Parathyroid adenoma (tissue), 2 donors: ENCODE data around the gene TRABD.
"Not testable (repeated sequence)": the region's sequence is repeated elsewhere in the genome, so short reads cannot be mapped to it uniquely, and the experiment has no call there.

Experiments used
- H2AFZ ChIP-seq: fragments of 300-600 bp; sonication (generic); one replicate; pipeline ENCODE4 v1.7.0; 2017; ENCODE audit warnings: antibody characterized with exemption, mild to moderate bottlenecking
- H3K27ac ChIP-seq: fragments of 300-600 bp; sonication (generic); one replicate; pipeline ENCODE4 v1.7.0; 2017
- H3K27me3 ChIP-seq: fragments of 300-600 bp; sonication (generic); one replicate; pipeline ENCODE4 v1.7.0; 2017; ENCODE audit warnings: low read length; ENCODE audit not compliant: control insufficient read depth, insufficient read depth
- H3K36me3 ChIP-seq: fragments of 300-600 bp; sonication (generic); one replicate; pipeline ENCODE4 v1.7.0; 2017; ENCODE audit warnings: low read length; ENCODE audit not compliant: control insufficient read depth, insufficient read depth
- H3K4me1 ChIP-seq: fragments of 300-600 bp; sonication (generic); one replicate; pipeline ENCODE4 v1.7.0; 2017; ENCODE audit warnings: control low read depth
- H3K4me2 ChIP-seq: fragments of 300-600 bp; sonication (generic); one replicate; pipeline ENCODE4 v1.7.0; 2017; ENCODE audit warnings: low read length
- H3K4me3 ChIP-seq: fragments of 300-600 bp; sonication (generic); one replicate; pipeline ENCODE4 v1.7.0; 2017; ENCODE audit warnings: low read depth, low read length
- H3K79me2 ChIP-seq: fragments of 300-600 bp; sonication (generic); one replicate; pipeline ENCODE4 v1.7.0; 2017; ENCODE audit warnings: control low read depth
- H3K9ac ChIP-seq: fragments of 300-600 bp; sonication (generic); one replicate; pipeline ENCODE4 v1.7.0; 2017; ENCODE audit warnings: mild to moderate bottlenecking
- H3K9me3 ChIP-seq: fragments of 300-600 bp; sonication (generic); one replicate; pipeline ENCODE4 v1.7.0; 2017; ENCODE audit warnings: low read length; ENCODE audit not compliant: control insufficient read depth
- TF ChIP-seq, protein P1 (sequence below): fragments of 300-600 bp; sonication (generic); IDR thresholded peaks from one replicate; pipeline ENCODE4 v1.7.0; 2017; ENCODE audit warnings: antibody characterized with exemption, mild to moderate bottlenecking
- donor health status: primary hyperparathyroidism.

TRABD gene

DNA sequence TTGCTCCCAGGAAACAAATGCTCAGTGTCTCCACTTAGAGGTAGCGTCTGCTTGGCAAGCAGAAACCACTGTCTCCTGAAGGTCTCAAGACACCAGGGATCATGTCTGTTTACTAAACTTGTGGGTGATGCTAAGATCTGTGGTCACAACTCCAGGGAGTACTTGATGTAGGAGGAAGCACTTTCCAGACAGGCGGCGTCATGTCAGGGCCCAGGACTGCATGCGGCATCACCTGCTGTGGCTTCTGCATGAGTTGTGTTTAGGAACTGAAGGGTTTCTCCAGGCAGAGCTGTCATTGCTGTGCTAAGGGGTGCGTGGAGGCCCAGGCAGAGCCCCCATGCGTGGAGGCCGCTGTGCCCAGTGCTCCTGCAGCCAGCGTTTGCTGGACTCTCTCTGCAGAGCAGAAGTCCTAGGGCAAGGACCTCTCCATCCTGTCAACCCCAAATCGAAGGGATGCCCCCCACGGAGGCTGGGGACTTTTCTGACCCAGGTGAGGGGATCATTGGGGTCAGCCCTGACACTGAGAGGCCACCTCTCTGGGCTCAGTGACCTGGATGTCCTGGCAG lies 23.2 kb upstream of the TRABD start:
- no peaks in the 10 kb centered on the region for H3K36me3 ChIP-seq
- no peaks in the 10 kb centered on the region for H3K79me2 ChIP-seq
- no peak overlapping the region for H3K27ac ChIP-seq
- no peaks in the 10 kb centered on the region for H3K4me1 ChIP-seq
- H2AFZ ChIP-seq, result no peak overlapping the region
- no peak overlapping the region for H3K9ac ChIP-seq
- H3K27me3 ChIP-seq, result no peaks in the 10 kb centered on the region
- H3K4me2 ChIP-seq, result no peak overlapping the region
- TF ChIP-seq, protein P1, sequence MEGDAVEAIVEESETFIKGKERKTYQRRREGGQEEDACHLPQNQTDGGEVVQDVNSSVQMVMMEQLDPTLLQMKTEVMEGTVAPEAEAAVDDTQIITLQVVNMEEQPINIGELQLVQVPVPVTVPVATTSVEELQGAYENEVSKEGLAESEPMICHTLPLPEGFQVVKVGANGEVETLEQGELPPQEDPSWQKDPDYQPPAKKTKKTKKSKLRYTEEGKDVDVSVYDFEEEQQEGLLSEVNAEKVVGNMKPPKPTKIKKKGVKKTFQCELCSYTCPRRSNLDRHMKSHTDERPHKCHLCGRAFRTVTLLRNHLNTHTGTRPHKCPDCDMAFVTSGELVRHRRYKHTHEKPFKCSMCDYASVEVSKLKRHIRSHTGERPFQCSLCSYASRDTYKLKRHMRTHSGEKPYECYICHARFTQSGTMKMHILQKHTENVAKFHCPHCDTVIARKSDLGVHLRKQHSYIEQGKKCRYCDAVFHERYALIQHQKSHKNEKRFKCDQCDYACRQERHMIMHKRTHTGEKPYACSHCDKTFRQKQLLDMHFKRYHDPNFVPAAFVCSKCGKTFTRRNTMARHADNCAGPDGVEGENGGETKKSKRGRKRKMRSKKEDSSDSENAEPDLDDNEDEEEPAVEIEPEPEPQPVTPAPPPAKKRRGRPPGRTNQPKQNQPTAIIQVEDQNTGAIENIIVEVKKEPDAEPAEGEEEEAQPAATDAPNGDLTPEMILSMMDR, result no peak
- no peak overlapping the region for H3K4me3 ChIP-seq
- H3K9me3 ChIP-seq, result no peaks in the 10 kb centered on the region

DNA sequence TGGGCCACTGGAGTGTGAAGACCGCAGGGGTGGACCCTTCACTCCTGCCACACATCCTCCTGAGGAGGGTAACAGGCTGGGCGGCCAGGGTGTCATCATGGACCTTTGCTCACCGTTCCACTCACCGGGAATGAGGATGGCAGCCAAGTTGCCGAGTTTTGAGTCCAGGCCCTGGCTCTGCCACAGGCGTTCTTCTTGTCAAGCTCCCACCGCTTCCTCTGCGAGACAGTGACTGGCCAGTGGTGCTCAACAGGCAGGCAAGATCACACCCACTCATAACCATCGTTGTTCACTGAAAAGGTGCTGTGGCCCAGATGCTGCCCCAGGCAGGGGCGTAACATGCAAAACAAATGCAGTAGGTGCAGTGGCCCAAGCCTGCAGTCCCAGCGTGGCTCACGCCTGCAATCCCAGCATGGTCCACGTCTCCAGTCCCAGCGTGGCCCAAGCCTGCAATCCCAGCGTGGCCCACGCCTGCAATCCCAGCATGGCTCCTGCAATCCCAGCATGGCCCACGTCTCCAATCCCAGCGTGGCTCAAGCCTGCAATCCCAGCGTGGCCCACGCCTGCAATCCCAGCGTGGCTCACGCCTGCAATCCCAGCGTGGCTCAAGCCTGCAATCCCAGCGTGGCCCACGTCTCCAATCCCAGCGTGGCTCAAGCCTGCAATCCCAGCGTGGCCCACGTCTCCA lies 20.1 kb upstream of the TRABD start:
- Histone ChIP-seq H3K27me3 (no peaks in the 10 kb centered on the region), H2AFZ (no peak overlapping the region), H3K27ac (no peak overlapping the region), H3K9me3 (no peaks in the 10 kb centered on the region), H3K9ac (no peak overlapping the region), H3K36me3 (no peaks in the 10 kb centered on the region), H3K4me1 (no peaks in the 10 kb centered on the region), H3K4me2 (no peak overlapping the region), H3K79me2 (no peaks in the 10 kb centered on the region), H3K4me3 (no peak overlapping the region)
- TF ChIP-seq, protein P1, result no peak

DNA sequence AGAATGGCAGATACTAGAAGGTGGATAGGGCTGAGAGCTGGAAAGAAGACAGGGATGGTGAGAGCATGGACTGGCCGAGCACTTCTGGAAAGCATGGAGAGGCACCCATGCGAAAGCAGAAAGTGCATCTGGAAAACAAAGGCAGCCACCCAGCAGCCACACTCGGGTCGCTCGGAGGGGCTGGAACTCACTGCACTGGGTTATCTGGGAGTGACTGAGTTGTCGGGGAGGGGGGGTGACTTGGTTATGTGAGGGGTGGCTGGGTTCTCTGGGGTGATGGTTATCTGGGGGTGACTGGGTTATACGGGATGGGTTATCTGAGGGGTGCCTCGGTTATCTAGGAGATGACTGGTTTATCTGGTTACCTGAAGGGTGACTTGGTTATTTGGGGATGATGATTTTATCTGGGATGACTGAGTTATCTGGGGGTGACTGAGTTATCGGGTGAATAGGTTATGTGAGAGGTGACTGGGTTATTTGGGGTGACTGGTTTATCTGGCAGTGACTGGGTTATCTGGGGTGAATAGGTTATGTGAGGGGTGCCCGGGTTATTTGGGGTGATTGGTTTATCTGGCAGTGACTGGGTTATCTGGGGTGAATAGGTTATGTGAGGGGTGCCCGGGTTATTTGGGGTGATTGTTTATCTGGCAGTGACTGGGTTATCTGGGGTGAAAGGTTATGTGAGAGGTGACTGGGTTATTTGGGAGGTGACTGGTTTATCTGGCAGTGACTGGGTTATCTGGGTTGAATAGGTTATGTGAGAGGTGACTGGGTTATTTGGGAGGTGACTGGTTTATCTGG lies 17.8 kb upstream of the TRABD start:
- TF ChIP-seq, protein P1, result no peak
- Histone ChIP-seq H3K4me1 (no peaks in the 10 kb centered on the region), H3K27ac (no peak overlapping the region), H3K79me2 (no peaks in the 10 kb centered on the region), H3K9ac (no peak overlapping the region), H3K27me3 (no peaks in the 10 kb centered on the region), H3K36me3 (no peaks in the 10 kb centered on the region), H3K4me3 (no peak overlapping the region), H2AFZ (no peak overlapping the region), H3K9me3 (no peaks in the 10 kb centered on the region), H3K4me2 (no peak overlapping the region)

DNA sequence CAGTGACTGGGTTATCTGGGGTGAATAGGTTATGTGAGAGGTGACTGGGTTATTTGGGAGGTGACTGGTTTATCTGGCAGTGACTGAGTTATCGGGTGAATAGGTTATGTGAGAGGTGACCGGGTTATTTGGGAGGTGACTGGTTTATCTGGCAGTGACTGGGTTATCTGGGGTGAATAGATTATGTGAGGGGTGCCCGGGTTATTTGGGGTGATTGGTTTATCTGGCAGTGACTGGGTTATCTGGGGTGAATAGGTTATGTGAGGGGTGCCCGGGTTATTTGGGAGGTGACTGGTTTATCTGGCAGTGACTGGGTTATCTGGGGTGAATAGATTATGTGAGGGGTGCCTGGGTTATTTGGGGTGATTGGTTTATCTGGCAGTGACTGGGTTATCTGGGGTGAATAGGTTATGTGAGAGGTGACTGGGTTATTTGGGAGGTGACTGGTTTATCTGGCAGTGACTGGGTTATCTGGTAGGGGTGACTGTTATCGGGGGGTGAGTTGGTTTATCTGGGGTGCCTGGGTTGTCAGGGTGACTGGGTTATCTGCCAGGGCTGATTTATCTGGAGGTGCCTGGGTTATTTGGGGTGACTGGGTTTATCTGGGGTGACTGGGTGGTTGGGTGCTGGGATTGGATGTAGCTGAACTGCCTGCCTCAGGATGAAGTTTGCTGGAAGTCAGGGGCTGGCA lies 17.1 kb upstream of the TRABD start:
- not testable (repeated sequence) for H3K4me1 ChIP-seq, H3K27me3 ChIP-seq, H2AFZ ChIP-seq, H3K9ac ChIP-seq, H3K9me3 ChIP-seq, H3K79me2 ChIP-seq, H3K27ac ChIP-seq, H3K4me2 ChIP-seq, H3K4me3 ChIP-seq, H3K36me3 ChIP-seq

DNA sequence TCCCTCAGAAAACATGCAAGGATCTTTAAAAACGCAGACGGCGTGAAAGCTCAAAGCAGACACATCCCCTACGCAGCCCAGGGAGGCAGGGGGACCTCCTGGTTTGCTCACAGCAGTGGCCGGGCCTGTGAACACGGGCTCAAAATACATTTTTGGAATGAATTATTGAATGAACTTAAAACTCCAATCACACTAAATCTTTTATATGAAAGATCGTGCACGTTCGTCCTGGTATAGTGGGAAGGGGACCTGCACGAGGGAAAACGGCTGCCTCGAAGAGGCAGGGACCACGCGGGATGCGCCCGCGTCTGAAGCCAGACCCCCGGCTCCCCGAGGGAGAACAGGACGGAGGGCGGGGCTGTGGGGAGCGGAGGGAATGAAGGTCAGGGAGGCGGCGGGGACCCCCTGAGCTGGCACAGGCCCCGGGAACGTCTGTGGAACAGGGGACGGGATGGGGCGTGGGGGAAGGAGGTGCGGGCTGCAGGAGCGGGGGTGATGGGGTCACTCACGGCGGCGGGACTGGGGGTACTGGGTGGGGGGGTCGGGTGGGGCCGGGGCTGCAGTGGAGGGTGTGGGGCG lies 16.4 kb upstream of the TRABD start:
- Histone ChIP-seq H3K79me2 (no peaks in the 10 kb centered on the region), H3K4me1 (no peaks in the 10 kb centered on the region), H2AFZ (no peak overlapping the region), H3K27ac (no peak overlapping the region), H3K9me3 (no peaks in the 10 kb centered on the region), H3K4me2 (no peak overlapping the region), H3K27me3 (no peaks in the 10 kb centered on the region), H3K9ac (no peak overlapping the region), H3K36me3 (no peaks in the 10 kb centered on the region), H3K4me3 (no peak overlapping the region)
- TF ChIP-seq, protein P1, result no peak
